ENCODE results near the gene IL1RAPL1. TPM values are rescaled to one million over a fixed set of nuclear protein-coding genes. Genes with fewer than 3 reads are reported as not detected.

IL1RAPL1 gene
- total RNA-seq, 2 experiments from 2014 or later = not detected

- H3K27ac Mint-ChIP-seq = no peak overlapping the region
- no peaks in the 10 kb centered on the region for H3K36me3 Mint-ChIP-seq
- no peak for DNase-seq
- CTCF ChIA-PET = no interaction called here
- no peaks in the 10 kb centered on the region for H3K9me3 Mint-ChIP-seq (ENCODE audit: low read depth)
- no peaks in the 10 kb centered on the region for H3K4me1 Mint-ChIP-seq
- no peak overlapping the region for H3K4me3 Mint-ChIP-seq
- H3K27me3 Mint-ChIP-seq = no peaks in the 10 kb centered on the region
- ATAC-seq = no peak
Measured at GRCh38 chrX:29652484-29652883, 1065.2 kb downstream of the IL1RAPL1 start.

GRCh38 chrX:29653721-29654120 is 1066.5 kb downstream of the IL1RAPL1 start:
- ATAC-seq = no peak
- DNase-seq = no peak
- Mint-ChIP-seq H3K36me3 (no peaks in the 10 kb centered on the region), H3K27ac (no peak overlapping the region), H3K27me3 (no peaks in the 10 kb centered on the region), H3K4me3 (no peak overlapping the region), H3K9me3 (ENCODE audit: low read depth) (no peaks in the 10 kb centered on the region), H3K4me1 (no peaks in the 10 kb centered on the region)
- CTCF ChIA-PET = no interaction called here

- DNase-seq = no peak
- H3K4me1 Mint-ChIP-seq = no peaks in the 10 kb centered on the region
- no peaks in the 10 kb centered on the region for H3K36me3 Mint-ChIP-seq
- H3K9me3 Mint-ChIP-seq (ENCODE audit: low read depth) = no peaks in the 10 kb centered on the region
- CTCF ChIA-PET = no interaction called here
- H3K27me3 Mint-ChIP-seq = no peaks in the 10 kb centered on the region
- no peak for ATAC-seq
- no peak overlapping the region for H3K4me3 Mint-ChIP-seq
- no peak overlapping the region for H3K27ac Mint-ChIP-seq
Measured at GRCh38 chrX:29659911-29660310, 1072.7 kb downstream of the IL1RAPL1 start.

- ATAC-seq (no peak), DNase-seq (no peak)
- H3K4me3 Mint-ChIP-seq = no peak overlapping the region
- H3K36me3 Mint-ChIP-seq = no peaks in the 10 kb centered on the region
- CTCF ChIA-PET = no interaction called here
- no peaks in the 10 kb centered on the region for H3K9me3 Mint-ChIP-seq (ENCODE audit: low read depth)
- no peaks in the 10 kb centered on the region for H3K4me1 Mint-ChIP-seq
- H3K27me3 Mint-ChIP-seq = no peaks in the 10 kb centered on the region
- no peak overlapping the region for H3K27ac Mint-ChIP-seq
Measured at GRCh38 chrX:29661290-29661689, 1074.0 kb downstream of the IL1RAPL1 start.

- no peaks in the 10 kb centered on the region for H3K4me1 Mint-ChIP-seq
- DNase-seq (no peak), ATAC-seq (no peak)
- CTCF ChIA-PET = no interaction called here
- no peaks in the 10 kb centered on the region for H3K27me3 Mint-ChIP-seq
- no peak overlapping the region for H3K4me3 Mint-ChIP-seq
- H3K27ac Mint-ChIP-seq = no peak overlapping the region
- no peaks in the 10 kb centered on the region for H3K9me3 Mint-ChIP-seq (ENCODE audit: low read depth)
- H3K36me3 Mint-ChIP-seq = no peaks in the 10 kb centered on the region
Measured at GRCh38 chrX:29662101-29662500, 1074.9 kb downstream of the IL1RAPL1 start.

- Mint-ChIP-seq H3K27me3 (no peaks in the 10 kb centered on the region), H3K4me3 (no peak overlapping the region), H3K27ac (no peak overlapping the region), H3K9me3 (ENCODE audit: low read depth) (no peaks in the 10 kb centered on the region), H3K36me3 (no peaks in the 10 kb centered on the region), H3K4me1 (no peaks in the 10 kb centered on the region)
- CTCF ChIA-PET = no interaction called here
- no peak for DNase-seq
- ATAC-seq = no peak
Measured at GRCh38 chrX:29662759-29663503, 1075.7 kb downstream of the IL1RAPL1 start.

- Mint-ChIP-seq H3K36me3 (no peaks in the 10 kb centered on the region), H3K27me3 (no peaks in the 10 kb centered on the region), H3K27ac (no peak overlapping the region), H3K9me3 (ENCODE audit: low read depth) (no peaks in the 10 kb centered on the region), H3K4me1 (no peaks in the 10 kb centered on the region), H3K4me3 (no peak overlapping the region)
- ATAC-seq (no peak), DNase-seq (no peak)
- CTCF ChIA-PET = no interaction called here
Measured at GRCh38 chrX:29665532-29665931, 1078.3 kb downstream of the IL1RAPL1 start.

GRCh38 chrX:29666366-29666765 is 1079.1 kb downstream of the IL1RAPL1 start:
- Mint-ChIP-seq H3K9me3 (ENCODE audit: low read depth) (no peaks in the 10 kb centered on the region), H3K4me1 (no peaks in the 10 kb centered on the region), H3K4me3 (no peak overlapping the region), H3K27ac (no peak overlapping the region), H3K27me3 (no peaks in the 10 kb centered on the region), H3K36me3 (no peaks in the 10 kb centered on the region)
- no peak for ATAC-seq
- CTCF ChIA-PET = no interaction called here
- no peak for DNase-seq

GRCh38 chrX:29671421-29671820 is 1084.2 kb downstream of the IL1RAPL1 start:
- H3K27ac Mint-ChIP-seq = no peak overlapping the region
- H3K27me3 Mint-ChIP-seq = no peaks in the 10 kb centered on the region
- H3K9me3 Mint-ChIP-seq (ENCODE audit: low read depth) = no peaks in the 10 kb centered on the region
- H3K4me1 Mint-ChIP-seq = no peaks in the 10 kb centered on the region
- no peak overlapping the region for H3K4me3 Mint-ChIP-seq
- H3K36me3 Mint-ChIP-seq = no peaks in the 10 kb centered on the region
- ATAC-seq = no peak
- DNase-seq = no peak
- CTCF ChIA-PET = no interaction called here

- Mint-ChIP-seq H3K4me1 (no peaks in the 10 kb centered on the region), H3K36me3 (no peaks in the 10 kb centered on the region), H3K4me3 (no peak overlapping the region), H3K27me3 (no peaks in the 10 kb centered on the region), H3K9me3 (ENCODE audit: low read depth) (peaks cover 4% of the 10 kb centered on the region), H3K27ac (no peak overlapping the region)
- ATAC-seq (no peak), DNase-seq (no peak)
- CTCF ChIA-PET = no interaction called here
Measured at GRCh38 chrX:29687687-29688086, 1100.4 kb downstream of the IL1RAPL1 start.

- no peak for ATAC-seq
- CTCF ChIA-PET = no interaction called here
- DNase-seq = no peak
- Mint-ChIP-seq H3K27ac (no peak overlapping the region), H3K4me1 (no peaks in the 10 kb centered on the region), H3K4me3 (no peak overlapping the region), H3K27me3 (no peaks in the 10 kb centered on the region), H3K36me3 (no peaks in the 10 kb centered on the region), H3K9me3 (ENCODE audit: low read depth) (peaks cover 4% of the 10 kb centered on the region)
Measured at GRCh38 chrX:29690061-29690460, 1102.8 kb downstream of the IL1RAPL1 start.

GRCh38 chrX:29691044-29691443 is 1103.8 kb downstream of the IL1RAPL1 start:
- Mint-ChIP-seq H3K4me1 (no peaks in the 10 kb centered on the region), H3K27me3 (no peaks in the 10 kb centered on the region), H3K4me3 (no peak overlapping the region), H3K9me3 (ENCODE audit: low read depth) (peaks cover 4% of the 10 kb centered on the region), H3K36me3 (no peaks in the 10 kb centered on the region), H3K27ac (no peak overlapping the region)
- CTCF ChIA-PET = no interaction called here
- ATAC-seq (no peak), DNase-seq (no peak)

GRCh38 chrX:29693912-29694311 is 1106.7 kb downstream of the IL1RAPL1 start:
- ATAC-seq (no peak), DNase-seq (no peak)
- Mint-ChIP-seq H3K27me3 (no peaks in the 10 kb centered on the region), H3K4me3 (no peak overlapping the region), H3K9me3 (ENCODE audit: low read depth) (peaks cover 2% of the 10 kb centered on the region), H3K4me1 (no peaks in the 10 kb centered on the region), H3K27ac (no peak overlapping the region), H3K36me3 (no peaks in the 10 kb centered on the region)
- CTCF ChIA-PET = no interaction called here

- no peaks in the 10 kb centered on the region for H3K36me3 Mint-ChIP-seq
- DNase-seq (no peak), ATAC-seq (no peak)
- H3K4me1 Mint-ChIP-seq = no peaks in the 10 kb centered on the region
- no peaks in the 10 kb centered on the region for H3K27me3 Mint-ChIP-seq
- CTCF ChIA-PET = no interaction called here
- H3K9me3 Mint-ChIP-seq (ENCODE audit: low read depth) = no peaks in the 10 kb centered on the region
- H3K27ac Mint-ChIP-seq = no peak overlapping the region
- no peak overlapping the region for H3K4me3 Mint-ChIP-seq
Measured at GRCh38 chrX:29699239-29699638, 1112.0 kb downstream of the IL1RAPL1 start.

GRCh38 chrX:29707088-29707487 is 1119.8 kb downstream of the IL1RAPL1 start:
- DNase-seq (no peak), ATAC-seq (no peak)
- Mint-ChIP-seq H3K4me1 (no peaks in the 10 kb centered on the region), H3K27me3 (no peaks in the 10 kb centered on the region), H3K27ac (no peak overlapping the region), H3K4me3 (no peak overlapping the region), H3K36me3 (no peaks in the 10 kb centered on the region), H3K9me3 (ENCODE audit: low read depth) (peaks cover 2% of the 10 kb centered on the region)
- CTCF ChIA-PET = no interaction called here

All from activated CD8-positive, alpha-beta memory T cell treated with anti-CD3 and anti-CD28 coated beads, Interleukin-2, amount 10 ng/mL, durations not matched to agents 7 days and 5 days (primary cell).